Activated T-cell treated with anti-CD3 and anti-CD28 coated beads, Interleukin-2, amount 50 U/mL, for 48 hours (primary cell): ENCODE results near the gene ZCWPW1.

Source experiments
- DNase-seq, 2 experiments: peaks; one replicate each; pipeline ENCODE4 v3.0.0-alpha.2; 2020

ZCWPW1 gene

DNA sequence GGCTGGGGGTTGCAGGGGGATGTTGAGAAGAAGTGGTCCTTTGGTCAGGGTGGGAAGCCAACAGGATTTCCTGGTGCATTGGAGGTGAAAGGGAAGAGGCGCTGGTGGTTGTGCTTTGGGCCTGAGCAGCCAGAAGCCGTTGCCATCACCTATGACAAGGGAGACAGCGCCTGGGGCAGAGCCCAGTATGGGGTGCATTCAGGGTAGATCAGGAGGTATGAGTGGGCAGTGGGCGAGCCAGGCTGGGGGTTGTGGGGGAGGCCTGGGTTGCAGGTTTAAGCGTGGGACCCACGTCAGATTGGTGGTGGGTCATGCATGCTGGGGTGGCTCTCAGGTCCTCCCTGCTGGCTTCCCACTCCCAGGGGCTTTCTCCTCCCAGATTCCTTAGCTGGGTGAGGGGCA lies 76.8 kb downstream of the ZCWPW1 start:
- peak in 1 of 2 experiments; percentile 19 for DNase-seq
